ENCODE measurements around the gene MDFIC.

Gene MDFIC

DNA sequence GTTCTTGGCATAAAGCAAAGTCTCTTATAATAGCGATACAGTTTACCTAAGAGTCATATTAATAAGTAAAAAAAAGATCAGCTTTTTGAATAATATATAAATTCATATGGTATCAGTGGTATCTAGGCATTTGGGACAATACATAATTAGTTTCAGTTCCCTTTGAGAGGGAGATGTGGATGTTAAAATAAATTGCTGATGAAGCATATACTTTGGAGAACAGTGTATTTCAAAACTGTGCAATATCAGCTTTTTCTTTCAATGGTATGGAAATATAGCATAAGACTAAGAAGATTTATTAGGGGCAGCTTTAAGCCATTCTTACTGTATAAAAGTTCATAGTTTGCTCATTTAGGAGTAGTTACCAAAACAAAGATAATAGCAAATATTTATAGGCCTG is 35.5 kb downstream of the MDFIC start:
- DNase-seq, result no peak

GRCh38 chr7:114959931-114960330 is 38.0 kb downstream of the MDFIC start:
- no peak for DNase-seq

DNA sequence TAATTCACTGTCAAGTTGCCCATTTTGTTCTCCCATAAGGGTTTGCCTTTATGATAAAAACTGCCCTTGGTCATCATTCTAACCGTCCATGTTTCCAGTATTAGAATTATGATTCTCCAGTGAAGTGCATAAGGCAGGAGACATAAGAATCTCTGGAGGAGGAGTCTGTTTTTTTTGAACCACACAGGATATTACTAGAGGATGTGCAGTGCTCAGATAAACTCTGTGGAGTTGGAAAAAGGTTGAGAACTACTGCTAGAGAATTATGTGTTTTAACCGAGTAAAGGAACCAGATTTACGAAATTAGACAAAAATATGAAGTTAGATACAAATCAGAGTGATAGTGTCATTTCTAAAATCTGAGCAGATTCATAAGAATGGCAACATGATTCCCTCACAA is 40.5 kb downstream of the MDFIC start:
- DNase-seq, result no peak

- no peak for DNase-seq
Observed at GRCh38 chr7:114966156-114966555, 44.3 kb downstream of the MDFIC start.

- DNase-seq, result no peak
Observed at GRCh38 chr7:114969096-114969495, 47.2 kb downstream of the MDFIC start.

DNA sequence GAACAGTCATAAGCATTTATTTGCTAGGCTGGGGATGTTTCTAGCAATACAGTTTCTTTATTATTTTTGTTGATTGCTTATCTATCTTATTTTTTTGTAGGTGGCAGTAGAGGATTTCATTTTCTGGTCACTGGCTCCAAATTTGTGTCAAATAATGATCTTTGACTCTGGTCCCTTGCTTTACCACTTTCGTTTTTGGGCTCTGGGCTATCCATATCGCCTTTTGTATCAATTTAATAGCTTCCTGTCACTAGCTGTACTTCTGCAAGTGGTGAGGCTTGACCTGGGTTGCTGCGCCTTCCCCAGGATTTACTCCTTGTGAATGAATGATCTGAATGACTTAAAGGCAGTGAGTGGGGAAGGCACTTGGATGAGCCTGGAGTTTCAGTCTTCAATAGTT is 48.4 kb downstream of the MDFIC start:
- no peak for DNase-seq

DNA sequence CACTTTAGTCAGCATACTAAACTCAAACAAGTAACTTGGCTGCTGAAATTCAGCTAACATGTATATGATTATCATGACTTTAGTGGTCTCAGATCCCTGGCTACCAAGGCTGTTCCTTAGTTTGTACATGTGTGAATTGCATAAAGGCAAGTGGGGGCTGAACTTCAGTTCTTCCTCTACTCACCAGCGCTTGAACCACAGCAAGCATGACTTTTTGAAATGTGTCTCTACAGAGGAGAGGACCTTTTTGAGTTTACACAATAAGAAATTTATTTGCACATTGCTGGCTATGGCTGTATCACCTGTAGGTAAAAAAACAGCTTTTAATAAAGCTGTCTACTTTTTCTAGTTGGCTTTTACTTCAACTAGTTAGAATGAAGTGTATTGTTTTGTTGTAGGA is 48.8 kb downstream of the MDFIC start:
- DNase-seq, result no peak

GRCh38 chr7:114972567-114972966 is 50.7 kb downstream of the MDFIC start:
- no peak for DNase-seq

- DNase-seq, result no peak
Observed at GRCh38 chr7:114973147-114973546, 51.3 kb downstream of the MDFIC start.

GRCh38 chr7:114975401-114975800 is 53.5 kb downstream of the MDFIC start:
- DNase-seq, result no peak

DNA sequence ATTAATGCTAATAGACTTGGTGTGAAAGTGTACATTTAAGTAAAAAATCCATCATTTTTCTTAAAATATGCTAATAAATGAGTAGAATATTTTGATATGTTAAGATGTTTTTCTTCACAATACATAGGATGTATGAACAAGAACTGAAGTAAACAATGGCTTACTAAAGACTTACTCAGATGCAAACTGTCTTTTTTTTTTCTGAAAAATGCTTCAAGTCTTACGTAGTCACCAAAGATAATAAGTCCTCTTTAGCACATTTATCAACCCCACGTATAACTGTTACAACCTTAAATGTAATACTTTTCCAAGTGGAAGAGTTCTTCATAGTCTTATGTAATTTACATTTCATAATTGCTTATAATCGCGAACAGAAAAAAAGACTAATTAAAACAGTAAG is 54.8 kb downstream of the MDFIC start:
- DNase-seq, result no peak

GRCh38 chr7:114977277-114977676 is 55.4 kb downstream of the MDFIC start:
- DNase-seq, result no peak

DNA sequence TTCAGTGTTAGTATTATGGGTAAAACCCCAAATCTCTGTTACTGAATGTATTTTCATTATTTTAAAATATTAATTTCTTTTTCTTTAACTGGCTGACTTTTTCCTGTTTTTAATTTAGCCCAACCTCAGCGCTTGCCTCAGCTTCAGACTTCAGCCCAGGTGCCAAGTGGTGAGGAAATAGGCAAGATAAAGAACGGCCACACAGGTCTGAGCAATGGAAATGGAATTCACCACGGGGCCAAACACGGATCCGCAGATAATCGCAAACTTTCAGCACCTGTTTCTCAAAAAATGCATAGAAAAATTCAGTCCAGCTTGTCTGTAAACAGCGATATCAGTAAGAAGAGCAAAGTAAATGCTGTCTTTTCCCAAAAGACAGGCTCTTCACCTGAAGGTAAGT is 57.5 kb downstream of the MDFIC start:
- DNase-seq, result no peak

DNA sequence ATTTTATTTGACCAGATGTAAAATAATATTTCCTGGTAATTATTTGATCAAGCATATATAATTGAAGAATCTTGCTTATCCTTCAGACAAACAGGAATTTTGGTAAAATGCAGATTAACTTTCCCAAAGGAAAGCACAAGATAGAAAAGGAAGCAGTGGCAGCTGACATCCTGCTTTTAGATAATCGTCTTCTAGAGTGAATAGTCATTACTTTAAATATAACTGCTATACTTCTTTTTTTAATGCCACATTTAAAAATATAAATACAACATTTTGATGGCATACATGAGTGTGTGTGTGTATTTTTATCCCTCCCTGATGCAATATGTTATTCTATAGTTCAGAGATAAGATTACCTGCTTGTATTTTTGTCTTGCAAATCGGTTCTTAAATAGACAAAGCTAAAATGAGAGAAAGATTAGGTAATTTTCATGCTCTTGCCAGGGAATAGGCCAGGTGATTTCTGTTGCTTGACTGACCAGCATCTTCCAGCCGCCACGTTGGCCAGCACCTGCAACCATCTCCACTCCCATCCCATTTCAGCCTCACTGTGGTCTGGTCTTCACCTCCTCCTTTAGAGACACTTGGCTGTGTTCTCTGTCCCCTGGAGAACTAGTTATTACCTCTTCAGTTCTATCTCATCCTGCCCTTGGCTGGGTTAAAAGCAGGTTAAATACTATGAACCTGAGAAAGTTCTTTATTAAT is 58.1 kb downstream of the MDFIC start:
- no peak for DNase-seq

DNA sequence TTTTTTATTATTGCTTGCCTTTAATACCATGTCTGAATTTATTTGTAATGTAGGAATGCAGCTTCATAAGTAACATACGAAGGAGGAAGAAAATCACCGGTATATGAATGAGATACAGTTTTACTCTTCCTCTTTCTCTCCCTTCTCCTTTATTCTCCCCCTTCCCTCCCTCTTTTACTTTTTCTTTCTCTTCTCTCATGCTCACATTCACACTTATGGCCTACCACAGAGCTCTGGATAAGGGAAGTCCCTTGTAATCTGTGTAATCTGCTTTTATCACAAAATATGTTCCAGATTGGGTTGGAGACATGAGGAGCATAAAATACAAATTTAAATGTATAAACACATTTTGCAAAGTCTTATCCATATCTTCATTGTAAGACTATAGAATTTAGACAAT is 59.4 kb downstream of the MDFIC start:
- no peak for DNase-seq

- DNase-seq, result no peak
Observed at GRCh38 chr7:114985116-114985715, 63.3 kb downstream of the MDFIC start.

GRCh38 chr7:114986190-114987180 is 64.6 kb downstream of the MDFIC start:
- DNase-seq, result no peak

DNA sequence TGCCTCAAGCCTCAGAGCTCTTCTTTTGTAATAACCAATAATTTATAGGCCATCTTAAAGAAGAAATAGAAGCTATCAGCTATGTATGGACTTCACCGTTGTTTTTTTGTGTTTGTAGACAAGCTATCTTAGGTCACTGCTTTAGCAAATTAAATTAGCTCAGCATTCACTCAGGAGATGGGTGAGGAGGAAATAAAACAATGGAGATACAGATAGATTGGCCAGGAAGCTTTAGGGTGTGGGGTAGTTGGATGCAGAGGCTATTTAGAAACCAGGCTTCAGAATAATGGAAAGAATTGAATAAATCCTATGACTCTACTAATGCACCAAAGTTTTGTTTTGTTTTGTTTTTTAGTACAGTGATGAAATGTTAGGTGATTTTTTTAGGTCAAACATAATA is 66.1 kb downstream of the MDFIC start:
- DNase-seq, result no peak

- no peak for DNase-seq
Observed at GRCh38 chr7:114988755-114989375, 67.0 kb downstream of the MDFIC start.

GRCh38 chr7:114989531-114989930 is 67.6 kb downstream of the MDFIC start:
- no peak for DNase-seq

- DNase-seq, result no peak
Observed at GRCh38 chr7:114997487-114998404, 75.9 kb downstream of the MDFIC start.

DNA sequence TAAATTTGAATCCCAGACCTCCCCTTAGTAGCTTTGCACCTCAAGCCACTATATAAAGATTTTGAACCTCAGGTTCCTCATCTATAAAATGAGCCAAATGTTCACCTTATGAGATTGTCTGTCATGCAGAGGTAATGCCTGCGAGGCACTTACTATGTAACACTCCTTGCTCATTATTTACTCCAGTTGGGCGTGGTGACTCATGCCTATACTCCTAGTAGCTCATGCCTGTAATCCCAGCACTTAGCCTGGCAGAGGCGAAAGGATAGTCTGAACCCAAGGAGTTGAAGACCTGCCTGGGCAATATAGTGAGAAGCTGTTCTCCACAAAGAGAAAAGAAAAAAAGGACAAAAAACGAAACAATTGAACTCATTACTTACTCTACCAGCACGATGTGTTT is 82.2 kb downstream of the MDFIC start:
- no peak for DNase-seq

All from NCI-H1417 (cell line).